MM.1S (cell line): ENCODE measurements around the gene KIF7.

Experiments used
- DNase-seq: peaks from one replicate; pipeline ENCODE4 v3.0.0-alpha.2; 2015
- H2AFZ ChIP-seq: fragments of 300-600 bp; sonication (generic); 2 replicates; pipeline ENCODE4 v1.6.0; 2016; ENCODE audit warnings: antibody characterized with exemption, low read length
- H3F3A ChIP-seq: fragments of 300-600 bp; sonication (generic); 2 replicates; pipeline ENCODE4 v1.6.1; 2016; ENCODE audit warnings: mild to moderate bottlenecking, antibody characterized with exemption, low read length, moderate library complexity, mixed read lengths; ENCODE audit not compliant: insufficient read depth
- H3K27ac ChIP-seq: fragments of 300-600 bp; sonication (generic); 2 replicates; pipeline ENCODE4 v1.5.1; 2016; ENCODE audit warnings: mild to moderate bottlenecking, low read length
- H3K27me3 ChIP-seq: fragments of 300-600 bp; sonication (generic); replicated peaks from 2 replicates; pipeline ENCODE4 v1.6.0; 2016; ENCODE audit warnings: low read length; ENCODE audit not compliant: insufficient read depth
- H3K36me3 ChIP-seq: fragments of 300-600 bp; sonication (generic); replicated peaks from 2 replicates; pipeline ENCODE4 v1.6.1; 2016; ENCODE audit warnings: mild to moderate bottlenecking, low read length, mixed read lengths; ENCODE audit not compliant: insufficient read depth
- H3K4me1 ChIP-seq: fragments of 300-600 bp; sonication (generic); 2 replicates; pipeline ENCODE4 v1.6.1; 2016; ENCODE audit warnings: low read length, mixed read lengths
- H3K4me2 ChIP-seq: fragments of 300-600 bp; sonication (generic); 2 replicates; pipeline ENCODE4 v1.6.0; 2016; ENCODE audit warnings: low read depth, low read length
- H3K4me3 ChIP-seq: fragments of 300-600 bp; sonication (generic); 2 replicates; pipeline ENCODE4 v1.5.1; 2016; ENCODE audit warnings: low read length, mixed read lengths
- H3K79me2 ChIP-seq: fragments of 300-600 bp; sonication (generic); 2 replicates; pipeline ENCODE4 v1.6.1; 2016; ENCODE audit warnings: mixed run types, low read length, mixed read lengths
- H3K9ac ChIP-seq: fragments of 300-600 bp; sonication (generic); 2 replicates; pipeline ENCODE4 v1.6.1; 2016; ENCODE audit warnings: low read length, mixed read lengths
- H3K9me2 ChIP-seq: fragments of 300-600 bp; sonication (generic); replicated peaks from 2 replicates; pipeline ENCODE4 v1.6.1; 2016; ENCODE audit warnings: mild to moderate bottlenecking, low read length, mixed read lengths; ENCODE audit not compliant: insufficient read depth
- H3K9me3 ChIP-seq: fragments of 300-600 bp; sonication (generic); replicated peaks from 2 replicates; pipeline ENCODE4 v1.6.1; 2016; ENCODE audit warnings: mild to moderate bottlenecking, low read length, mixed read lengths; ENCODE audit not compliant: insufficient read depth
- H4K20me1 ChIP-seq: fragments of 300-600 bp; sonication (generic); 2 replicates; pipeline ENCODE4 v1.6.1; 2016; ENCODE audit warnings: mild to moderate bottlenecking, low read length, moderate library complexity, mixed read lengths; ENCODE audit not compliant: insufficient read depth
- CTCF ChIP-seq: fragments of 300-600 bp; sonication (generic); IDR thresholded peaks from 2 replicates; pipeline ENCODE4 v1.5.1; 2016; ENCODE audit warnings: antibody characterized with exemption, low read length, mixed read lengths
- EZH2 ChIP-seq: fragments of 300-600 bp; sonication (generic); optimal IDR thresholded peaks from 2 replicates; pipeline ENCODE3; 2017; ENCODE audit warnings: low read depth, mild to moderate bottlenecking, antibody characterized with exemption, low read length, mixed read lengths
- EZH2phosphoT487 ChIP-seq: fragments of 300-600 bp; sonication (generic); IDR thresholded peaks from 2 replicates; pipeline ENCODE4 v1.6.1; 2018; ENCODE audit warnings: antibody characterized with exemption, low read length

Gene KIF7

GRCh38 chr15:89666858-89667705, 11.8 kb upstream of the KIF7 start:
- Histone ChIP-seq H3K27ac (no peak overlapping the region), H3K4me3 (no peak overlapping the region), H3K36me3 (no peaks in the 10 kb centered on the region), H3K27me3 (peaks cover 5% of the 10 kb centered on the region; the same call in 1 of the 2 replicates), H4K20me1 (no peaks in the 10 kb centered on the region), H3K4me2 (no peak overlapping the region), H3F3A (no peaks in the 10 kb centered on the region), H2AFZ (no peak overlapping the region), H3K9me3 (no peaks in the 10 kb centered on the region), H3K9ac (no peak overlapping the region), H3K79me2 (no peaks in the 10 kb centered on the region), H3K4me1 (no peaks in the 10 kb centered on the region), H3K9me2 (no peaks in the 10 kb centered on the region)
- TF ChIP-seq CTCF (no peak), EZH2phosphoT487 (no peak), EZH2 (no peak)
- DNase-seq, result no peak

GRCh38 chr15:89666184-89666857, 11.1 kb upstream of the KIF7 start:
- Histone ChIP-seq H3K9ac (no peak overlapping the region), H3K9me2 (no peaks in the 10 kb centered on the region), H3K4me1 (no peaks in the 10 kb centered on the region), H4K20me1 (no peaks in the 10 kb centered on the region), H3K4me2 (peak overlapping the region; percentile 77; the same call in 1 of the 2 replicates), H3K27ac (no peak overlapping the region), H3K27me3 (peaks cover 5% of the 10 kb centered on the region; the same call in 1 of the 2 replicates), H3K9me3 (no peaks in the 10 kb centered on the region), H3K36me3 (no peaks in the 10 kb centered on the region), H3K79me2 (no peaks in the 10 kb centered on the region), H3K4me3 (no peak overlapping the region), H2AFZ (peak overlapping the region; percentile 48; the same call in 1 of the 2 replicates), H3F3A (no peaks in the 10 kb centered on the region)
- DNase-seq, result no peak
- TF ChIP-seq CTCF (no peak), EZH2phosphoT487 (no peak), EZH2 (no peak)

- peak overlapping the region; percentile 77; the same call in 1 of the 2 replicates for H3K4me2 ChIP-seq
Measured at GRCh38 chr15:89665449-89666181, 10.3 kb upstream of the KIF7 start.

More at GRCh38 chr15:89665449-89666181, 10.3 kb upstream of the KIF7 start:
- Histone ChIP-seq H3K4me1 (no peaks in the 10 kb centered on the region), H3K27me3 (peaks cover 5% of the 10 kb centered on the region; the same call in 1 of the 2 replicates), H4K20me1 (no peaks in the 10 kb centered on the region), H3K79me2 (no peaks in the 10 kb centered on the region), H3F3A (no peaks in the 10 kb centered on the region), H3K9ac (no peak overlapping the region), H3K27ac (no peak overlapping the region), H2AFZ (peak overlapping the region; percentile 55; the same call in 1 of the 2 replicates), H3K4me3 (peak overlapping the region; percentile 57; the same call in 1 of the 2 replicates), H3K36me3 (no peaks in the 10 kb centered on the region), H3K9me2 (no peaks in the 10 kb centered on the region), H3K9me3 (no peaks in the 10 kb centered on the region)
- DNase-seq, result peak; percentile 44
- TF ChIP-seq CTCF (no peak), EZH2 (no peak), EZH2phosphoT487 (no peak)
